Measurements from ENCODE around the gene FOXO6. TPM values are rescaled to one million over a fixed set of nuclear protein-coding genes. Genes with fewer than 3 reads are reported as not detected.

FOXO6 gene
- total and polyA plus RNA-seq, 2 donors (not counting 1 experiment from before 2014, with no cell fraction given): 0.06 to 0.15 TPM

DNA sequence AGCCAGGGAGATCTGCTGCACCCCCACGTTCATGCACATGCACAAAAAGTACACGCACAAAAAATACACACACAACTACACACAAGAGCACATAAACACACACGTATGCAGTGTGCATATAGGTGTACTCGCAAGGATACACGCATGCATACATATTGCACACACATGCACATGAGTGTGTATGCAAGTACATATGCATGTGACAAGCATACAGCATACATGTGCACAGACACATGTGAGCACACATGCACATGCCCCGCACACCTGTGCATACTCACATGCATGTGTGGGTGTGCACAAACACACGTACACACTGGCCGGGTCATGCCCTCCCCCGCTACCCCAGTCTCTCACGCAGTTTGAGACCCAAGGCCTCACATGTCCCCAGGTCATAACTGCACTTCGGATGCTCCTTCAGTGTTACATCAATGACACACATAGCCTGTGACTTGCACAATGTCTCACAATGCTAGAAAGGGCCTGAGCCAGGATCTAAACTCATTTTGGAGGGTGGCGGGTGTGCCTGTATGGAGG lies 52.6 kb downstream of the FOXO6 start:
- Mint-ChIP-seq H3K27me3 (peaks cover 23% of the 10 kb centered on the region), H3K9me3 (ENCODE audit: insufficient read depth) (no peaks in the 10 kb centered on the region), H3K27ac (no peak overlapping the region), H3K4me3 (no peak overlapping the region), H3K4me1 (no peaks in the 10 kb centered on the region)
- H2AFZ ChIP-seq (ENCODE audit: insufficient read depth, low read depth, low read length, poor library complexity, severe bottlenecking): no peak overlapping the region
- no peak overlapping the region for H3K4me3 ChIP-seq (ENCODE audit: control extremely low read depth in 1 of 5, extremely low read depth in 1 of 5, insufficient read depth in 1 of 5, low read depth in 2 of 5, low read length in 4 of 5)
- H4K20me1 ChIP-seq (ENCODE audit: control insufficient read depth, insufficient read depth, low read length, poor library complexity, severe bottlenecking): no peaks in the 10 kb centered on the region
- H3K27ac ChIP-seq (ENCODE audit: low read length in 2 of 2): no peak overlapping the region
- POLR2A ChIA-PET: no interaction called here
- H3K4me2 ChIP-seq (replicated peaks; ENCODE audit: low read depth, low read length, poor library complexity, severe bottlenecking): no peak overlapping the region
- 98% methylated on average over 9 of the region's 12 CpGs for WGBS (ENCODE audit: insufficient coverage)
- intact Hi-C loops (cut with micrococcal nuclease): no loop called here
- no peaks in the 10 kb centered on the region for H3K36me3 ChIP-seq (replicated peaks in 1 of 2; ENCODE audit: control extremely low read depth in 1 of 2, control insufficient read depth in 1 of 2, extremely low read depth in 1 of 2, insufficient read depth in 2 of 2, low read length in 1 of 2)
- CTCF ChIA-PET: no interaction called here
- H3K9ac ChIP-seq (ENCODE audit: low read length): no peak overlapping the region
- no peak for ATAC-seq (ENCODE audit: low read depth)
- TF ChIP-seq, protein P1, sequence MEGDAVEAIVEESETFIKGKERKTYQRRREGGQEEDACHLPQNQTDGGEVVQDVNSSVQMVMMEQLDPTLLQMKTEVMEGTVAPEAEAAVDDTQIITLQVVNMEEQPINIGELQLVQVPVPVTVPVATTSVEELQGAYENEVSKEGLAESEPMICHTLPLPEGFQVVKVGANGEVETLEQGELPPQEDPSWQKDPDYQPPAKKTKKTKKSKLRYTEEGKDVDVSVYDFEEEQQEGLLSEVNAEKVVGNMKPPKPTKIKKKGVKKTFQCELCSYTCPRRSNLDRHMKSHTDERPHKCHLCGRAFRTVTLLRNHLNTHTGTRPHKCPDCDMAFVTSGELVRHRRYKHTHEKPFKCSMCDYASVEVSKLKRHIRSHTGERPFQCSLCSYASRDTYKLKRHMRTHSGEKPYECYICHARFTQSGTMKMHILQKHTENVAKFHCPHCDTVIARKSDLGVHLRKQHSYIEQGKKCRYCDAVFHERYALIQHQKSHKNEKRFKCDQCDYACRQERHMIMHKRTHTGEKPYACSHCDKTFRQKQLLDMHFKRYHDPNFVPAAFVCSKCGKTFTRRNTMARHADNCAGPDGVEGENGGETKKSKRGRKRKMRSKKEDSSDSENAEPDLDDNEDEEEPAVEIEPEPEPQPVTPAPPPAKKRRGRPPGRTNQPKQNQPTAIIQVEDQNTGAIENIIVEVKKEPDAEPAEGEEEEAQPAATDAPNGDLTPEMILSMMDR (IDR thresholded peaks at IDR 0.05): no peak
- no peak for TF ChIP-seq EZH2 (IDR thresholded peaks at IDR 0.05; ENCODE audit: borderline replicate concordance, insufficient read depth, low read depth, low read length, poor library complexity, severe bottlenecking)
- H3K9me3 ChIP-seq (ENCODE audit: control extremely low read depth in 1 of 3, control insufficient read depth in 2 of 3, insufficient read depth in 1 of 3, low read length in 2 of 3): peaks cover 0 to 12% (median 4%) of the 10 kb centered on the region in 3 donors
- H3K4me1 ChIP-seq (ENCODE audit: control insufficient read depth in 2 of 2, insufficient read depth in 2 of 2, low read length in 2 of 2): no peaks in the 10 kb centered on the region
- H3K27me3 ChIP-seq (replicated peaks in 1 of 4; ENCODE audit: control extremely low read depth in 1 of 4, control insufficient read depth in 3 of 4, insufficient read depth in 4 of 4, low read length in 3 of 4): peaks cover 0 to 17% (median 3%) of the 10 kb centered on the region in 4 experiments
- no peaks in the 10 kb centered on the region for H3K79me2 ChIP-seq (ENCODE audit: control insufficient read depth, insufficient read depth, low read length)
- DNase-seq: no peak

DNA sequence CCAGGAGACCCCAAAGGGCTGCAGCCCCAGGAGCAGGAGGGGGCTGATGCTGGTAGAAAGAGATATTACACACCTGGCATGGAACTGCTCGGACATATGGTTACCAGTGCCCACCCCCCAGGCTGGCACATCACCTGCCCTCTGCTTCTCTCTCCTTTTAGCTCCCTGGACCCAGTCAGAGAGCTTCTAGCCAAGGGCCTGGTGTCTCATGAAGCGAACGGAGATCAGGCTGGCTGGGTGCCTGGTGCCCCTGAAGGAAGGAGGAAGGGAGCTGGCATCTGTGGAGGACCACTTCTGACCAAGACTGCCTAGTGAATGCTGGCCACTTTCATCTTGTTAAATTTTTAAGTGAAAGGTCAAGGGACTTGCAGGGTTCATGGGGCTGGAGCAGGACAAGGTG lies 53.1 kb downstream of the FOXO6 start:
- ATAC-seq (ENCODE audit: low read depth) (no peak), DNase-seq (no peak)
- Histone ChIP-seq H3K4me1 (ENCODE audit: control insufficient read depth in 2 of 2, insufficient read depth in 2 of 2, low read length in 2 of 2) (no peaks in the 10 kb centered on the region), H3K9ac (ENCODE audit: low read length) (no peak overlapping the region), H2AFZ (ENCODE audit: insufficient read depth, low read depth, low read length, poor library complexity, severe bottlenecking) (no peak overlapping the region), H3K4me3 (ENCODE audit: control extremely low read depth in 1 of 5, extremely low read depth in 1 of 5, insufficient read depth in 1 of 5, low read depth in 2 of 5, low read length in 4 of 5) (no peak overlapping the region), H3K4me2 (replicated peaks; ENCODE audit: low read depth, low read length, poor library complexity, severe bottlenecking) (no peak overlapping the region), H3K36me3 (replicated peaks in 1 of 2; ENCODE audit: control extremely low read depth in 1 of 2, control insufficient read depth in 1 of 2, extremely low read depth in 1 of 2, insufficient read depth in 2 of 2, low read length in 1 of 2) (no peaks in the 10 kb centered on the region), H3K9me3 (ENCODE audit: control extremely low read depth in 1 of 3, control insufficient read depth in 2 of 3, insufficient read depth in 1 of 3, low read length in 2 of 3) (peaks cover 0 to 12% (median 4%) of the 10 kb centered on the region in 3 donors), H3K79me2 (ENCODE audit: control insufficient read depth, insufficient read depth, low read length) (no peaks in the 10 kb centered on the region), H4K20me1 (ENCODE audit: control insufficient read depth, insufficient read depth, low read length, poor library complexity, severe bottlenecking) (no peaks in the 10 kb centered on the region), H3K27me3 (replicated peaks in 1 of 4; ENCODE audit: control extremely low read depth in 1 of 4, control insufficient read depth in 3 of 4, insufficient read depth in 4 of 4, low read length in 3 of 4) (peaks cover 0 to 15% (median 3%) of the 10 kb centered on the region in 4 experiments), H3K27ac (ENCODE audit: low read length in 2 of 2) (no peak overlapping the region)
- no peaks in the 10 kb centered on the region for H3K4me1 Mint-ChIP-seq
- ChIA-PET POLR2A (no interaction called here), CTCF (interaction anchor here (1.3 to 7.8 kb wide), 2 partner anchors 81 to 131 kb away, joined by 3 to 73 read pairs; no protein-coding TSS in a partner anchor)
- no peak overlapping the region for H3K27ac Mint-ChIP-seq
- TF ChIP-seq, protein P1 (IDR thresholded peaks at IDR 0.05): no peak
- TF ChIP-seq EZH2 (IDR thresholded peaks at IDR 0.05; ENCODE audit: borderline replicate concordance, insufficient read depth, low read depth, low read length, poor library complexity, severe bottlenecking): no peak
- H3K4me3 Mint-ChIP-seq: no peak overlapping the region
- intact Hi-C loops (cut with micrococcal nuclease): no loop called here
- 78% methylated on average over 3 of the region's 3 CpGs for WGBS (ENCODE audit: insufficient coverage)
- H3K9me3 Mint-ChIP-seq (ENCODE audit: insufficient read depth): no peaks in the 10 kb centered on the region
- peaks cover 18% of the 10 kb centered on the region for H3K27me3 Mint-ChIP-seq

Data from B cell (primary cell).